Naive thymus-derived CD8-positive, alpha-beta T cell (primary cell): ENCODE results near the gene INA. TPM values are rescaled to one million over a fixed set of nuclear protein-coding genes. Genes with fewer than 3 reads are reported as not detected.
"Not testable (repeated sequence)": the region's sequence is repeated elsewhere in the genome, so short reads cannot be mapped to it uniquely, and the experiment has no call there.

Experiments
- ATAC-seq, 2 donors: fragments of 150-1000 bp; cut with Tn5 transposase in 1 of 2; sonication (Bioruptor Pico), chemical (Tn5 transposase) in 1 of 2; 1 replicate in 1 of 2; 2 replicates in 1 of 2; pipeline ENCODE4 v1.10.0; 2021; ENCODE audit warnings: mild to moderate bottlenecking in 2 of 2, moderate library complexity in 2 of 2
- POLR2A ChIA-PET: fragments of 350-600 bp; sonication (Branson Sonifier 250); formaldehyde crosslinking; loops from one replicate; lab custom pipeline; 2021; ENCODE audit warnings: antibody characterized with exemption; lab: Charles Lee
- DNase-seq, 10 donors: peaks; one replicate each; pipeline versions ENCODE4 v3.0.0 to v3.0.0-alpha.2; 2020 to 2022
- H3K27ac Mint-ChIP-seq, 10 donors: one replicate each; pipeline ENCODE4 v1.8.0; 2020 to 2022; ENCODE audit warnings: mild to moderate bottlenecking in 10 of 10, mixed read lengths in 10 of 10, moderate library complexity in 4 of 10, inconsistent platforms in 1 of 10
- H3K27me3 Mint-ChIP-seq, 5 donors: one replicate each; pipeline ENCODE4 v1.8.0; 2021 to 2022; ENCODE audit warnings: mixed read lengths in 5 of 5
- H3K36me3 Mint-ChIP-seq, 3 donors: one replicate each; pipeline ENCODE4 v1.8.0; 2020 to 2022; ENCODE audit warnings: mixed read lengths in 3 of 3, mild to moderate bottlenecking in 2 of 3, inconsistent platforms in 1 of 3
- H3K4me1 Mint-ChIP-seq, 4 donors: one replicate each; pipeline ENCODE4 v1.8.0; 2021 to 2022; ENCODE audit warnings: mixed read lengths in 4 of 4
- H3K4me3 Mint-ChIP-seq, 10 donors: one replicate each; pipeline ENCODE4 v1.8.0; 2020 to 2022; ENCODE audit warnings: mild to moderate bottlenecking in 10 of 10, mixed read lengths in 10 of 10, moderate library complexity in 6 of 10, inconsistent platforms in 1 of 10
- H3K9me3 Mint-ChIP-seq, 9 donors: one replicate each; pipeline ENCODE4 v1.8.0; 2020 to 2022; ENCODE audit warnings: mixed read lengths in 9 of 9, mild to moderate bottlenecking in 3 of 9, inconsistent platforms in 1 of 9, moderate library complexity in 1 of 9
- polyA plus RNA-seq, 3 donors: library from polyadenylated mRNA; unstranded; fragments of 300-500 nt; fragmentation: Illumina TruSeq; gene quantifications; one replicate each; pipeline ENCODE4 v1.2.3, GENCODE V29; 2021
- total RNA-seq, 8 experiments: library from RNA in 2 of 8; stranded (reverse) in 2 of 8; gene quantifications; one replicate each; pipeline ENCODE4 v1.2.3 and lab custom pipeline; 2021 to 2026

INA gene
- total and polyA plus RNA-seq, 5 experiments from 2014 or later = not detected

DNA sequence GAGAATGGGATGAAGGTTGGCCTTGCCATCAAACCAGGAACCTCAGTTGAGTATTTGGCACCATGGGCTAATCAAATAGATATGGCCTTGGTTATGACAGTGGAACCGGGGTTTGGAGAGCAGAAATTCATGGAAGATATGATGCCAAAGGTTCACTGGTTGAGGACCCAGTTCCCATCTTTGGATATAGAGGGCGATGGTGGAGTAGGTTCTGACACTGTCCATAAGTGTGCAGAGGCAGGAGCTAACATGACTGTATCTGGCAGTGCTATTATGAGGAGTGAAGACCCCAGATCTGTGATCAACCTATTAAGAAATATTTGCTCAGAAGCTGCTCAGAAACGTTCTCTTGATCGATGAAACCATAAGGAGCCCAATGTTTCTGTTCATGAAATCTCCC, 30.6 kb upstream of the INA start:
- no peaks in the 10 kb centered on the region for H3K36me3 Mint-ChIP-seq
- POLR2A ChIA-PET = no interaction called here
- H3K27me3 Mint-ChIP-seq = peaks cover 0 to 9% (median 0%) of the 10 kb centered on the region in 5 donors
- H3K9me3 Mint-ChIP-seq = peaks cover 0 to 3% (median 0%) of the 10 kb centered on the region in 9 donors
- DNase-seq (no peak), ATAC-seq (no peak)
- no peak overlapping the region for H3K4me3 Mint-ChIP-seq
- H3K4me1 Mint-ChIP-seq = peaks cover 0 to 5% (median 1%) of the 10 kb centered on the region in 4 donors
- no peak overlapping the region for H3K27ac Mint-ChIP-seq

- POLR2A ChIA-PET = no interaction called here
Measured at GRCh38 chr10:103254113-103254512, 22.8 kb upstream of the INA start.

GRCh38 chr10:103254538-103255325, 22.2 kb upstream of the INA start:
- POLR2A ChIA-PET = interaction anchor here (0.7 kb wide), 1 partner anchor 420 kb away, joined by 6 read pairs; no protein-coding TSS in a partner anchor
- H3K27ac Mint-ChIP-seq = no peak overlapping the region
- DNase-seq (no peak), ATAC-seq (no peak)
- H3K36me3 Mint-ChIP-seq = peaks cover 0 to 8% (median 0%) of the 10 kb centered on the region in 3 donors
- H3K27me3 Mint-ChIP-seq = peaks cover 0 to 12% (median 5%) of the 10 kb centered on the region in 5 donors
- peaks cover 0 to 3% (median 1%) of the 10 kb centered on the region in 4 donors for H3K4me1 Mint-ChIP-seq
- peaks cover 0 to 9% (median 3%) of the 10 kb centered on the region in 9 donors for H3K9me3 Mint-ChIP-seq
- no peak overlapping the region for H3K4me3 Mint-ChIP-seq

More at GRCh38 chr10:103254113-103254512, 22.8 kb upstream of the INA start:
- ATAC-seq (no peak), DNase-seq (no peak)
- Mint-ChIP-seq H3K4me1 (peaks cover 0 to 3% (median under 1%) of the 10 kb centered on the region in 4 donors), H3K9me3 (peaks cover 0 to 5% (median 2%) of the 10 kb centered on the region in 9 donors), H3K36me3 (peaks cover 0 to 5% (median 0%) of the 10 kb centered on the region in 3 donors), H3K4me3 (no peak overlapping the region), H3K27me3 (peaks cover 0 to 8% (median 4%) of the 10 kb centered on the region in 5 donors), H3K27ac (no peak overlapping the region)

- peaks cover 7 to 30% (median 8%) of the 10 kb centered on the region in 5 donors for H3K27me3 Mint-ChIP-seq
- peaks cover 0 to 8% (median 0%) of the 10 kb centered on the region in 3 donors for H3K36me3 Mint-ChIP-seq
- DNase-seq = no peak
- POLR2A ChIA-PET = no interaction called here
- no peak overlapping the region for H3K27ac Mint-ChIP-seq
- no peak for ATAC-seq
- H3K4me3 Mint-ChIP-seq = no peak overlapping the region
- peaks cover 0 to 19% (median 8%) of the 10 kb centered on the region in 9 donors for H3K9me3 Mint-ChIP-seq
- H3K4me1 Mint-ChIP-seq = peaks cover 0 to 3% (median 0%) of the 10 kb centered on the region in 4 donors
Measured at GRCh38 chr10:103256613-103257012, 20.3 kb upstream of the INA start.

DNA sequence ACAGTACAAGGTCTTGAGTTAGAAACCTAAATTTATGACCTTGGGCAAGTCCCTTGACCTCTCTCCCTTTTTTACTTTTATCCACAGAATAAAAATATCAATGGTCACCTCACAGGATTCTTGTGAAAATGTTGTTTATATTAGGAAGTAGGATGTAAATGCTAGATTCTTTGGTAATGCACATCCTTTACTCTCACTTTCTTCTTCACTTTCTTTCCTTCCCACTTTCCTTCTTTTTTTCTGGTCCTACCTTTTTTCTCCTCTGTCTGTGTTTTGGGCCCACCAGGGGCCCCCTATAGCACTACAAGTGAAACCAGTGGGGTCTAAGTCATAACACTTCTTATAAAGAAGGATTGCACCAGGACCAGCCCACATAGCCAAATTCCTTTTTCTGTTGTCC, 19.1 kb upstream of the INA start:
- DNase-seq (no peak), ATAC-seq (no peak)
- H3K4me1 Mint-ChIP-seq = peaks cover 0 to 3% (median 0%) of the 10 kb centered on the region in 4 donors
- peaks cover 7 to 42% (median 16%) of the 10 kb centered on the region in 5 donors for H3K27me3 Mint-ChIP-seq
- peaks cover 0 to 19% (median 8%) of the 10 kb centered on the region in 9 donors for H3K9me3 Mint-ChIP-seq
- H3K36me3 Mint-ChIP-seq = peaks cover 0 to 8% (median 0%) of the 10 kb centered on the region in 3 donors
- no peak overlapping the region for H3K4me3 Mint-ChIP-seq
- no peak overlapping the region for H3K27ac Mint-ChIP-seq
- POLR2A ChIA-PET = no interaction called here

DNA sequence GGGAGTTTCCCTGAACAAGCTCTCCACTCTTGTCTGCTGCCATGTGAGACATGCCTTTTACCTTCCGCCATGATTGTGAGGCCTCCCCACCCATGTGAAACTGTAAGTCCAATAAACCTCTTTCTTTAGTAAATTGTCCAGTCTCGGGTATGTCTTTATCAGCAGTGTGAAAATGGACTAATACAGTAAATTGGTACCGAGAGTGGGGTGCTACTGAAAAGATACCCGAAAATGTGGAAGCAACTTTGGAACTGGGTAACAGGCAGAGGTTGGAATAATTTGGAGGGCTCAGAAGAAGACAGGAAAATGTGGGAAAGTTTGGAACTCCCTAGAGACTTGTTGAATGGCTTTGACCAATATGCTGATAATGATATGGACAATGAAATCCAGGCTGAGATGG, 18.0 kb upstream of the INA start:
- ATAC-seq, H3K36me3 Mint-ChIP-seq, DNase-seq, H3K4me3 Mint-ChIP-seq, H3K27ac Mint-ChIP-seq, POLR2A ChIA-PET, H3K4me1 Mint-ChIP-seq: not testable (repeated sequence)
- Mint-ChIP-seq H3K27me3 (peaks cover 13 to 53% (median 27%) of the 10 kb centered on the region in 5 donors), H3K9me3 (peaks cover 0 to 19% (median 9%) of the 10 kb centered on the region in 9 donors)

DNA sequence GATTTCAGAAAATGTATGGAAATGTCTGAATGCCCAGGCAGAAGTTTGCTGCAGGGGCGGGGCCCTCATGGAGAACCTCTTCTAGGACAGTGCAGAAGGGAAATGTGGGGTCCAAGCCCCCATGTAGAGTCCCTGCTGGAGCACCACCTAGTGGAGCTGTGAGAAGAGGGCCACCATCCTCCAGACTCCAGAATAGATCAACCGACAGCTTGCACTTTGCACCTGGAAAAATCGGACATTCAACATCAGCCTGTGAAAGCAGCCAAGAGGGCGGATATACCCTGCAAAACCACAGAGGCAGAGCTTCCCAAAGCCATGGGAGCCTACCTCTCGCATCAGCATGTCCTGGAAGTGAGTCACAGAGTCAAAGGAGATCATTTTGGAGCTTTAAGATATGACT, 16.9 kb upstream of the INA start:
- Mint-ChIP-seq H3K36me3 (peaks cover 0 to 8% (median 0%) of the 10 kb centered on the region in 3 donors), H3K4me3 (no peak overlapping the region), H3K27me3 (peaks cover 13 to 61% (median 24%) of the 10 kb centered on the region in 5 donors), H3K4me1 (peaks cover 0 to 3% (median 0%) of the 10 kb centered on the region in 4 donors), H3K27ac (no peak overlapping the region), H3K9me3 (peaks cover 0 to 19% (median 9%) of the 10 kb centered on the region in 9 donors)
- POLR2A ChIA-PET = no interaction called here
- ATAC-seq (no peak), DNase-seq (no peak)

DNA sequence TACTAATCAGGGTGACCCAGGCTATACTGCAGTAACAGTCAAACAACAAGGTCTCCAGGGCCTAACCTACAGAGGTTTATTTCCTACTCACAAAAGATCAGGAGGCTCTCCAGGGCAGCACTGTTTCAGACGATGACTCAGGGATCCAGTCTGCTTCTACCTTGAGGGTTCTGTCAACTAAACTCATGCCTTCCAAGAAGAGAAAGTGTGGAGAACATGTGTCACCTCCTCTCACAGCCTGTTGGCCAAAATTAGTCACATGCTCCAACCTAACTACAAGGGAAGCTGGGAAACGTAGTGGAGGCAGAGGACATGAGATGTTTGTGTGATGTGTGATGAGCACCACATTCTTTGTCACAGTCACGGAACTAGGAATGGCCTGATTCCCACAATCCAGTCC, 14.7 kb upstream of the INA start:
- ATAC-seq = no peak
- POLR2A ChIA-PET = no interaction called here
- H3K27me3 Mint-ChIP-seq = peaks cover 19 to 79% (median 33%) of the 10 kb centered on the region in 5 donors
- peaks cover 0 to 3% (median 0%) of the 10 kb centered on the region in 4 donors for H3K4me1 Mint-ChIP-seq
- peaks cover 0 to 19% (median 9%) of the 10 kb centered on the region in 9 donors for H3K9me3 Mint-ChIP-seq
- H3K27ac Mint-ChIP-seq = no peak overlapping the region
- no peak overlapping the region for H3K4me3 Mint-ChIP-seq
- no peak for DNase-seq
- H3K36me3 Mint-ChIP-seq = peaks cover 0 to 17% (median 0%) of the 10 kb centered on the region in 3 donors

DNA sequence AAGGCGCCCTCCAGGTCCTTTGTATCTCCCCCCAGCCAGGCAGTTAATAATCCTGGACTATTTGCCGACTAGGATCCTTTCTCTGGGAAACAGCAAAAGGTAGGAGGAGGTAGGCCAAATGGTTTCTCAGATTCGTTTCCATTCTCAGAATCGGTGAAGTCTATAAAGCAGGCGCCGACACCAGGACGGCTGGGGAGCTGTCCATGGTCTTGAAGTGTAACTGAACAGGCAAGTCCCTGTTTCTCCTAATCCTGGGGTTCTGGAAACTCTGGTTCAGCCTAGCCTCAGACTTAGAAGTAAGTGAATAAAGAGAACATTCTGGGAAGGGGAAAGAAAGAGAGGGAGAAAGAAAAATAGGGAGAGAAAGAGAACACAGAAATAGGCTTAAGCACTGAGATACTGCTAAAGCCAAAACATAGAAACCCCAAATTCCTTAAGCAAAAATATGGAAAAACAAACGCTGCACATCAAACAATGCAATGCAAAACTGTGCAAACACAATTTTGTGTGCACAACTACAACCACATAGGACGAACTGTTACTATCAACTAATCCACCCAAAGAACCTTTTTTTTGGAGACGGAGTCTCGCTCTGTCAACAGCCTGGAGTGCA, 11.1 kb upstream of the INA start:
- no peak overlapping the region for H3K27ac Mint-ChIP-seq

DNA sequence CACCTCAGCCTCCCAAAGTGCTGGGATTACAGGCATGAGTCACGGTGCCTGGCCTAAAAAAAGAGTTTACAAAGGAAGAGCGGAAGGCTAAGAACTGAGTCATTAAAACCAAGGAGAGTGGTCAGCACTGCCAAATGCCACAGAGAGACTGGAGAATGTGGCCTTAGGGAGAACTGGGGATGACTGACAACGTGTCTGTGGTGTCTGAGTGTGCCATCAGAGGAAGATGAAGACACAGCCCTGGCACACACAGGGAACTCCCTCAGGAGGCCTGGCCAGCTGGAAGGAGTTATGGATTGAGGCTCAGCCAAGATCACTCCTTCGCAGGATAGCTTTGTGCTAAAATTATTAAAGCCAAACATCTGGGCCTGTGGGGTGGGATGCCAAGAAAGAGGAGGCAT, 3.9 kb upstream of the INA start:
- Mint-ChIP-seq H3K4me3 (no peak overlapping the region), H3K4me1 (peaks cover 3 to 6% (median 4%) of the 10 kb centered on the region in 4 donors), H3K27ac (no peak overlapping the region), H3K27me3 (peaks cover 26 to 68% (median 35%) of the 10 kb centered on the region in 5 donors), H3K36me3 (no peaks in the 10 kb centered on the region), H3K9me3 (no peaks in the 10 kb centered on the region)
- POLR2A ChIA-PET = no interaction called here
- DNase-seq = no peak
- no peak for ATAC-seq

More for the DNA sequence above, 11.1 kb upstream of the INA start:
- Mint-ChIP-seq H3K27me3 (peaks cover 22 to 63% (median 39%) of the 10 kb centered on the region in 5 donors), H3K36me3 (peaks cover 0 to 9% (median 0%) of the 10 kb centered on the region in 3 donors), H3K4me3 (no peak overlapping the region), H3K9me3 (peaks cover 0 to 9% (median 2%) of the 10 kb centered on the region in 9 donors), H3K4me1 (peaks cover 0 to 2% (median 0%) of the 10 kb centered on the region in 4 donors)
- POLR2A ChIA-PET = interaction anchor here (0.6 kb wide), 1 partner anchor 13 kb away, joined by 3 read pairs; no protein-coding TSS in a partner anchor
- ATAC-seq (no peak), DNase-seq (peak in 8 of 10 donors; percentile 7 to 67 (median 21))

GRCh38 chr10:103276251-103276895, 565 bp upstream of the INA start:
- Mint-ChIP-seq H3K4me1 (peaks cover 5 to 7% (median 6%) of the 10 kb centered on the region in 4 donors), H3K9me3 (peaks cover 0 to 9% (median 4%) of the 10 kb centered on the region in 9 donors), H3K4me3 (peak overlapping the region in 8 of 10 donors; percentile 4 to 60 (median 26)), H3K27ac (peak overlapping the region in 1 of 10 donors; percentile 78), H3K36me3 (peaks cover 0 to 15% (median 0%) of the 10 kb centered on the region in 3 donors), H3K27me3 (peaks cover 37 to 85% (median 61%) of the 10 kb centered on the region in 5 donors)
- ATAC-seq (no peak), DNase-seq (no peak)
- POLR2A ChIA-PET = no interaction called here
